Measurements from ENCODE around the gene COL1A1.

The COL1A1 gene

DNA sequence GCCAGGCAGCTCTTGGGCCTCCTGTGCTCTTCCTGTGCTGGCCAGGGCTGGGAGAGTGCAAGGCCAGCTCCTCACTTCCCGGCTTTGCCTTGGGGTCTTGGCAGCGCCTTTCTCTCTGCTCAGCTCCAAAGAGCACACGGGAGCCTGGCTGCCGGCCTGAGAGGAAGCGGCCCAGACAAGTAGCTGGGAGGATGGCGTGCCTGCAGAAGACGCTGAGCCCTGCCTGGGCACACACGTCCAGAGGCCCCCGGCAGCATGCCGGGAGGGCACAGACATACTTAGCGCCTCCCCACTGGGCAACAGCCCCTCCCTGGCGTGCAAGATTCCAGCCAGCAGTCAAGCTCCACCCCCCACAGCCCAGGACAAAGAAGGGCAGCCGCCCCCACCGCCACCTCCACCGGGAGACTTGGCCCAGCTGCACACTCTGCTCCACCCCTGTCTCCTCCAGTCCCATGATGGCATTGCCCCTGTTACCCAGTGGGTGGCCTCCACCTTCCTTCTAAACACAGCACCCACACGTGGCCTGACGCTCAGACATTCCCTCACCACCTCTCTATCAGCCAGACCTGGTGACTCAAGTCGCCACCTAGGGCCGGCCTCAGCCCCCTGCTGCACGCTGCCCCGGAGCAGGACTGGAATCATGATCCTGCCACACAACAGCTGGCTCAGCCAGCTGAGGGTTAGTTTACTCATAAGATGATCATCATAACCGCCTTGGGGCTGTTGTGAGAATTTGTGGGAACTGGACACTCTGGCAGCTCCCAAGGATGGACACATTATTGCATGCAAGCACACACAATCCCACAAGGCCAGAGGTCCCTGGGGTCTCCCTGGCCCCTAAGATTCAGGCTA is 23.2 kb downstream of the COL1A1 start:
- Histone ChIP-seq H3K79me2 (no peaks in the 10 kb centered on the region), H3K4me2 (ENCODE audit: low read length) (peak overlapping the region; percentile 24), H3K27me3 (ENCODE audit: control insufficient read depth, insufficient read depth, low read length) (no peaks in the 10 kb centered on the region), H3K27ac (peak overlapping the region; percentile 44), H3K9ac (no peak overlapping the region), H3K4me3 (ENCODE audit: low read depth, low read length) (no peak overlapping the region), H2AFZ (peak overlapping the region; percentile 83), H3K9me3 (ENCODE audit: control insufficient read depth, low read length) (no peaks in the 10 kb centered on the region), H3K4me1 (peaks cover 7% of the 10 kb centered on the region), H3K36me3 (ENCODE audit: control insufficient read depth, insufficient read depth, low read length) (no peaks in the 10 kb centered on the region)
- TF ChIP-seq, protein P1, sequence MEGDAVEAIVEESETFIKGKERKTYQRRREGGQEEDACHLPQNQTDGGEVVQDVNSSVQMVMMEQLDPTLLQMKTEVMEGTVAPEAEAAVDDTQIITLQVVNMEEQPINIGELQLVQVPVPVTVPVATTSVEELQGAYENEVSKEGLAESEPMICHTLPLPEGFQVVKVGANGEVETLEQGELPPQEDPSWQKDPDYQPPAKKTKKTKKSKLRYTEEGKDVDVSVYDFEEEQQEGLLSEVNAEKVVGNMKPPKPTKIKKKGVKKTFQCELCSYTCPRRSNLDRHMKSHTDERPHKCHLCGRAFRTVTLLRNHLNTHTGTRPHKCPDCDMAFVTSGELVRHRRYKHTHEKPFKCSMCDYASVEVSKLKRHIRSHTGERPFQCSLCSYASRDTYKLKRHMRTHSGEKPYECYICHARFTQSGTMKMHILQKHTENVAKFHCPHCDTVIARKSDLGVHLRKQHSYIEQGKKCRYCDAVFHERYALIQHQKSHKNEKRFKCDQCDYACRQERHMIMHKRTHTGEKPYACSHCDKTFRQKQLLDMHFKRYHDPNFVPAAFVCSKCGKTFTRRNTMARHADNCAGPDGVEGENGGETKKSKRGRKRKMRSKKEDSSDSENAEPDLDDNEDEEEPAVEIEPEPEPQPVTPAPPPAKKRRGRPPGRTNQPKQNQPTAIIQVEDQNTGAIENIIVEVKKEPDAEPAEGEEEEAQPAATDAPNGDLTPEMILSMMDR (IDR thresholded peaks at IDR 0.05) = peak; percentile 61

DNA sequence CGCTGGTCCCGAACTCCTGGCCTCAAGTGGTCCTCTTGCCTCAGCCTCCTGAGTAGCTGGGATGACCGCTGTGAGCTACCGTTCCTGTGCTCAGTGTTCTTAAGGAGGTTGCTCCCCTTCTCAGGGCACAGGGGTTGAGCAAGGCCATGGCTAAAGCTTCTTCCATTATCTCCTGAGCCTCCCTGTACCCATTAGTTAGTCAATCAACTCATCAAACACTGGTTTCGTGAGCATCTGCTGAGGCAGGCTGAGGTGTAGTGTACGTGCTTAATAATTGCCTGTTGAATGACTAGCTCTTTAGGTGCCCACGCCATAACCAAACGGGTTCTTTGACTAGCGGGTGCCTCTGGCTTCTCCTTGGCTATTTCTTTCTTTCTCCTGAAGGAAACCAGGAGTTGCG is 24.0 kb downstream of the COL1A1 start:
- peak overlapping the region; percentile 44 for H3K27ac ChIP-seq
- peak overlapping the region; percentile 83 for H2AFZ ChIP-seq
- no peak overlapping the region for H3K9ac ChIP-seq
- H3K36me3 ChIP-seq (ENCODE audit: control insufficient read depth, insufficient read depth, low read length) = no peaks in the 10 kb centered on the region
- H3K4me2 ChIP-seq (ENCODE audit: low read length) = no peak overlapping the region
- TF ChIP-seq, protein P1 (IDR thresholded peaks at IDR 0.05) = no peak
- H3K79me2 ChIP-seq = no peaks in the 10 kb centered on the region
- no peak overlapping the region for H3K4me3 ChIP-seq (ENCODE audit: low read depth, low read length)
- H3K9me3 ChIP-seq (ENCODE audit: control insufficient read depth, low read length) = no peaks in the 10 kb centered on the region
- H3K4me1 ChIP-seq = peaks cover 7% of the 10 kb centered on the region
- no peaks in the 10 kb centered on the region for H3K27me3 ChIP-seq (ENCODE audit: control insufficient read depth, insufficient read depth, low read length)

DNA sequence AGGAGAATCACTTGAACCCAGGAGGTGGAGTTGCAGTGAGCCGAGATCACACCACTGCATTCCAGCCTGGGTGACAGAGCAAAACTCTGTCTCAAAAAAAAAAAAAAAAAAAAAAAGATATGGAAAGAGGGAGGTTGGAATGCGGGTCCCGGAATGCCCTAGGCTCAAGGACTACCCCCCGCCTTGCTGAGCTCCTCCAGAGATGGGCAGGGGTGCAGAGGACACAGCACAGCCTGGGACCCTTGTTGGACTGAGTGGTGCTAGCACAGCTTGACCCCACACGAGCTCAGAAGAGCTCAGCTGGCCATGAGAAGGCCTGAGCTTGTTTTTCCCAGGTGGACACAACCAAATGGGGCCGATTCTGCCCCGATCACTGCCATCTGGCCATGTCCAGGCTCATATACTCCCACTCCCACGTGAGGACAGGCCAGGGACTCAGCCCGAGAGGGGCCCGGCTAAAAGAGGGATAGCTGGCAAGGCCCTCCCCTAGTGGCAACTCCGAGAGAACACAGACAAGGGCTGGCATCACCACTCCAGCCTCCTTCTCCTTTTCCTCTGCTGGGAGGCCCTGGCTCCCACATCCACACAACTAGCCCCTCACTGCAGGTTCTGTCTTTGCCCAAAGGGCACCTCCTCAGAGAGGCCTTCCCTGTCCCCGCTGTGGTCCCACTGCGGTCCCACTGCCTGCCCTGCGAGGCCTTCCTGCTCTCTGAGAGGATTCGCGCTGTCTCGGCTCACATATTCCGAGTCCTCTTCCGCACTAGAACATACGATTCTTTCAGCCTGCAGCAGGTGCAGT is 24.7 kb downstream of the COL1A1 start:
- Histone ChIP-seq H3K36me3 (ENCODE audit: control insufficient read depth, insufficient read depth, low read length) (no peaks in the 10 kb centered on the region), H3K9me3 (ENCODE audit: control insufficient read depth, low read length) (no peaks in the 10 kb centered on the region), H3K79me2 (no peaks in the 10 kb centered on the region), H3K27me3 (ENCODE audit: control insufficient read depth, insufficient read depth, low read length) (no peaks in the 10 kb centered on the region), H3K4me2 (ENCODE audit: low read length) (no peak overlapping the region), H2AFZ (no peak overlapping the region), H3K4me1 (peaks cover 7% of the 10 kb centered on the region), H3K9ac (no peak overlapping the region), H3K27ac (no peak overlapping the region), H3K4me3 (ENCODE audit: low read depth, low read length) (no peak overlapping the region)
- TF ChIP-seq, protein P1 (IDR thresholded peaks at IDR 0.05) = no peak

DNA sequence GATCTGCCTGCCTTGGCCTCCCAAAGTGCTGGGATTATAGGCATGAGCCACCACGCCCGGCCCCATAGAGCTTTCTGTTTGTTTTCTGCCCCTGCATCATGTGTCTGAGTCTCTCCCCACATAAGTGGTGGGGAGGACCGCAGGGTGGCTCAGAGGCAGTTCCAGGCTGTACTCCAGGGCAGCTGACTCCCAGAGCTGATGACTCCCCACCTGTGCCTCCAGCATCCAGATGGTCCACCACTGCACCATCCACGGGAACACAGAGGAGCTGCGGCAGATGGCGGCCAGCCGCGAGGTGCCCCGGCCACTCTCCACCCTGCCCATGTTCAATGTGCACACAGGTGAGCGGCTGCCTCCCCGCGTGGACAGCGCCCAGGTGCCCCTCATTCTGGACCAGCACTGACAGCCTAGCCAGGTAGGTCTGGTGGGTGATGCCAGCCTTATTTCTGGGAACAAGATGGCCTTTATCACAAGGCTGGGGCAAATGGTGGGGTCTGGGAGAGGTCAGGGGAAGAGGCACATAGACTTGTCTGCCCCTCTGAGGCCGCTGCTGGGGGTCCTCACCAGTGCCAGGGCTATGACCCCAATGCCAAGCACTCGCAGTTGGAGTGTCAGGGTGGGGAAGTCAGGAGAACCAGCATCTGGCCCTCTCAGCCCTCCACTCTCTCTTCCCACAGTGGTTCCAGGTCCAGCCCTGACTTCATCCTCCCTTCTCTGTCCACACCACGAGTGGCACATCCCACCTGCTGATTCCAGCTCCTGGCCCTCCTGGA is 26.2 kb downstream of the COL1A1 start:
- no peak overlapping the region for H2AFZ ChIP-seq
- no peak overlapping the region for H3K27ac ChIP-seq
- H3K4me3 ChIP-seq (ENCODE audit: low read depth, low read length) = no peak overlapping the region
- no peak overlapping the region for H3K9ac ChIP-seq
- TF ChIP-seq, protein P1 (IDR thresholded peaks at IDR 0.05) = no peak
- no peaks in the 10 kb centered on the region for H3K79me2 ChIP-seq
- H3K4me2 ChIP-seq (ENCODE audit: low read length) = no peak overlapping the region
- H3K36me3 ChIP-seq (ENCODE audit: control insufficient read depth, insufficient read depth, low read length) = no peaks in the 10 kb centered on the region
- H3K9me3 ChIP-seq (ENCODE audit: control insufficient read depth, low read length) = no peaks in the 10 kb centered on the region
- peaks cover 7% of the 10 kb centered on the region for H3K4me1 ChIP-seq
- H3K27me3 ChIP-seq (ENCODE audit: control insufficient read depth, insufficient read depth, low read length) = no peaks in the 10 kb centered on the region

Measured in parathyroid adenoma (tissue), 2 donors.